ENCODE data around the gene TXNRD3.

Gene TXNRD3

DNA sequence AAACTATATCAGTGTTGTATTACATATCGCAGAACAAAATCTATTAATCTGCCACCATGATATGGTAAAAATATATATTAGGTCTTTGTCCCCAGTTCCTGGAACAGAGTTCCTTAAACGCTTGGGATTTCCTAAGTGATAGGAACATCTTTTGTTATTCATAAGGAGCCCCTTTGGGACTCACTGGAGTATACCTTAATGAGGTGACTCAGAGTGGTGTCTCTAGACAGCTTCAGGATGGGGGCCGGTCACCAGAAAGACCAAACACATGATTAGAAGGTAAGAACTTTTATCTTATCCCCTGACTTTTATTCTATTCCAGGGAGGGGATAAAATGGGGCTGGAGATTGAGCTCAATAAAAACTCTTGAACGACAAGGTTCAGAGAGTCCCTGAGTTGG is 36.8 kb upstream of the TXNRD3 start:
- TF ChIP-seq, protein P1, sequence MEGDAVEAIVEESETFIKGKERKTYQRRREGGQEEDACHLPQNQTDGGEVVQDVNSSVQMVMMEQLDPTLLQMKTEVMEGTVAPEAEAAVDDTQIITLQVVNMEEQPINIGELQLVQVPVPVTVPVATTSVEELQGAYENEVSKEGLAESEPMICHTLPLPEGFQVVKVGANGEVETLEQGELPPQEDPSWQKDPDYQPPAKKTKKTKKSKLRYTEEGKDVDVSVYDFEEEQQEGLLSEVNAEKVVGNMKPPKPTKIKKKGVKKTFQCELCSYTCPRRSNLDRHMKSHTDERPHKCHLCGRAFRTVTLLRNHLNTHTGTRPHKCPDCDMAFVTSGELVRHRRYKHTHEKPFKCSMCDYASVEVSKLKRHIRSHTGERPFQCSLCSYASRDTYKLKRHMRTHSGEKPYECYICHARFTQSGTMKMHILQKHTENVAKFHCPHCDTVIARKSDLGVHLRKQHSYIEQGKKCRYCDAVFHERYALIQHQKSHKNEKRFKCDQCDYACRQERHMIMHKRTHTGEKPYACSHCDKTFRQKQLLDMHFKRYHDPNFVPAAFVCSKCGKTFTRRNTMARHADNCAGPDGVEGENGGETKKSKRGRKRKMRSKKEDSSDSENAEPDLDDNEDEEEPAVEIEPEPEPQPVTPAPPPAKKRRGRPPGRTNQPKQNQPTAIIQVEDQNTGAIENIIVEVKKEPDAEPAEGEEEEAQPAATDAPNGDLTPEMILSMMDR (IDR thresholded peaks at IDR 0.05) = no peak
- H3K27ac ChIP-seq = no peak overlapping the region
- H3K4me3 ChIP-seq = no peak overlapping the region
- no peak for DNase-seq (ENCODE audit: low spot score)

DNA sequence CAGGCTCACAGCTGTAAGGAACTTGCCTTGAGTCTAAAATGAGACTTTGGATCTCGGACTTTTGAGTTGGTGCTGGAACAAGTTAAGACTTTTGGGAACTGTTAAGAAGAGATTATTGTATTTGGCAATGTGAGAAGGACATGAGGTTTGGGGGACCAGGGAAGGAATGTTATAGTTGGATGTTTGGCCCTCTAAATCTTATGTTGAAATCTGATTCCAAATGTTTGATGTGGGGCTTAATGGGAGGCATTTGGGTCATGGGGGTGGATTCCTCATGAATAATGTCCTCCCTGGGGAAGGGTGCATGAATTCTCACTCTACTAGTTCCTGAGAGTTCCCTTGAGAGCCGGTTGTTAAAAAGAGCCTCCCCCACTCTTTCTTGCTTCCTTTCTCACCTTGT is 30.6 kb upstream of the TXNRD3 start:
- TF ChIP-seq, protein P1 (IDR thresholded peaks at IDR 0.05) = no peak
- H3K27ac ChIP-seq = peak overlapping the region in 1 of 2 donors; percentile 73
- no peak for DNase-seq (ENCODE audit: low spot score)
- no peak overlapping the region for H3K4me3 ChIP-seq

DNA sequence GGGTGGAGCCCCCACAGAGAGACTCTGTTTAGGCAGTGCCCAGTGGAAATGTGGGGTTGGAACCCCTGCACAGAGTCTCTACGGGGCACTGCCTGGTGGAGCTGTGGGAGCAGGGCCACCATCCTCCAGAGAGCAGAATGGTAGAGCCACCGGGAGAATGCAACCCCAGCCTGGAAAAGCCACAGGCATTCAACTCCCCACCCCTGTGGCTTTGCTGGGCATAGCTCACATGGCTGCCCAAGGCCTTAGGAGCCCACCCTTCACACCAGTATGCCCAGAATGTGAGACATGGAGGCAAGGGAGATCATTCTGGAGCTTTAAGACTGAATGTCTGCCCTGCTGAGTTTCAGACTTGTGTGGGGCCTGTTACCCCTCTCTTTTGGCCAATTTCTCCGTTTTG is 30.1 kb upstream of the TXNRD3 start:
- DNase-seq (ENCODE audit: low spot score) = peak; percentile 35
- TF ChIP-seq, protein P1 (IDR thresholded peaks at IDR 0.05) = no peak
- Histone ChIP-seq H3K4me3 (no peak overlapping the region), H3K27ac (peak overlapping the region in 1 of 2 donors; percentile 73)

DNA sequence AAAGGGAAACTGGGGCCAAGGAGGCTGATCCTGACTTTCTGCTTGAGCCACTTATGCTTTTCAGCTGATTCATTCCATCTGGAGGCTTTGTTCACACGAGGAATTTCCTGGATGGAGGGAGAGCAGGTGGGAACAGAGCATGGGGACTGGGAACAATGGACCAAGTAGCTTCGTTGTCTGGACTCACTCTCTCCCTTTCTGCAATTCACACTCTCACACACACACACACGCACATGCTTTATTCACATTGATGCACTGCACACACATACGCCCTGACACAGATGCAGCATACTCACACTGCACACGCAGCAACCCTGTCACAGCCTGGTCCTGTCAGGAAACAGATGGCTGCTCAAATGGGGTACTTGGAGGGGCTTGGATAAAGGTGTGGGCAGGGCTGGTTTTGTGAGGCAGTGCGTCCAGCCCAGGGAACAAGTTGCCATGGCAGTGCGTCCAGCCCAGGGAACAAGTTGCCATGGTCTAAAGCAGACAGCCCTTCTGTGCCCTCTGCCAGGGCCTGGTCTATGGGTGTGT is 29.4 kb upstream of the TXNRD3 start:
- DNase-seq (ENCODE audit: low spot score) = no peak
- Histone ChIP-seq H3K4me3 (no peak overlapping the region), H3K27ac (peak overlapping the region in 1 of 2 donors; percentile 73)
- TF ChIP-seq, protein P1 (IDR thresholded peaks at IDR 0.05) = no peak

DNA sequence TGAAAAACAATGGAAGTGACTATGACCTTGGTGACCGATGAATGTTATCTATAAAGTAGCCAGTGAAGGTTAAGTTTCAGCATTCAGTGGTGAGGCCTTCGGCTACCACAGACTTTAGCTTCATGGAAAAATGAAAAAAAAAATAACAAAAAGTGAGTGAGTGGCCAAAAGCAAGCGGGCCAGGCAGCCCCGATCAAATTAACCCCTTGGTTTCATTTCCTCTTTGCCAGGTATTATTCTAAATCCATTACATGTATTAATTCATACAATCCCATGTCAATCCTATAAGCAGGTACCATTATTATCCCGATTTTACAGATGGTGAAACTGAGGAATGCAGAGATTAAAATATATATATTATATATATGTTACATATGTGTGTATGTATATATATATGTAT is 28.1 kb upstream of the TXNRD3 start:
- Histone ChIP-seq H3K4me3 (no peak overlapping the region), H3K27ac (no peak overlapping the region)
- TF ChIP-seq, protein P1 (IDR thresholded peaks at IDR 0.05) = no peak
- peak; percentile 0 for DNase-seq (ENCODE audit: low spot score)

DNA sequence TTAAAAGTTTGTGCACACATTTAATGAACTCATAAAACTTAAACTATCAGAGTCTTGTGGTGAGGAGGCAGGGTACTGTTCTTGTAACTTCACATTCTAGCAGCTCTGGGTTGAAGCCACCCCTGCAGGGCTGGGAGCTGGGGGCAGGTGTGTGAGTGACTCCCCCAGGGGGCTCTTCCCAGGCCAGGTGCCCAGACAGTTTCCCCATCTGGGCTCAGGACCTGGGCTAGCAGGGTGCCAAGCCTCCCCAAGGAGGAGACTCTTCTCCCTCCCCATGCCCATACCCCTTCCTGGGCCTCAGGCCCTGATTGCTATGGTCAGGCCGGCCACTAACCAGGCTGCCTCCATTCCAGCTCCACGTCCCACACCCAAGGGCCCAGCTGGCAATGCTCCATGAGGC is 27.1 kb upstream of the TXNRD3 start:
- DNase-seq (ENCODE audit: low spot score) = peak; percentile 38
- Histone ChIP-seq H3K4me3 (no peak overlapping the region), H3K27ac (no peak overlapping the region)
- TF ChIP-seq, protein P1 (IDR thresholded peaks at IDR 0.05) = no peak

DNA sequence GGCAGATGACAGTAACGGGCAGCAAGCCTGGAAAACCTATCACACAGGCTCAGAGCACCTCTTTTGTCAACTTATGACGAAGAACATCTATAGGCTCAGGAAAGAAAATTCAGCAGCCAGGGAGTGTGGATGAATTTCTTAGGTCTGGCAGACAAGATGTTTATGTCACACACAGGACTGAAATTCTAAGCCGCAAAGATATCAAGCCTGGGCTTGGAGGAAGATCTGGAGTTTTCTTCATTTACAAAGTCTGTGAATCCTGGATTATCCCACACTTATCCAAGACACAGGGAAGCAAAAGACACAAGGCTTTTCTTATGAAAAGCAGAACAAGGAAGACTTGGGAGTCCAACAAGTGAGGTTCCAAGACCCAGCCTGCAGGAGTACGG is 25.7 kb upstream of the TXNRD3 start:
- Histone ChIP-seq H3K27ac (no peak overlapping the region), H3K4me3 (no peak overlapping the region)
- DNase-seq (ENCODE audit: low spot score) = peak; percentile 12
- TF ChIP-seq, protein P1 (IDR thresholded peaks at IDR 0.05) = no peak

Data from coronary artery (tissue), 2 donors.